OCI-LY7 (cell line): ENCODE data around the gene SACS.

Experiments
- CTCF ChIP-seq: fragments of 200-600 bp; sonication (generic); conservative IDR thresholded peaks from 2 replicates; pipeline ENCODE4 v1.5.1; 2014; ENCODE audit warnings: mild to moderate bottlenecking, antibody characterized with exemption, low read length, moderate library complexity, mixed read lengths
- EZH2phosphoT487 ChIP-seq: fragments of 200-600 bp; sonication (generic); IDR thresholded peaks from 2 replicates; pipeline ENCODE4 v1.6.1; 2018; ENCODE audit warnings: low read depth, borderline replicate concordance, mild to moderate bottlenecking, mixed run types, antibody characterized with exemption, low read length, moderate library complexity, mixed read lengths

GRCh38 chr13:23356368-23356767 is 77.1 kb downstream of the SACS start:
- TF ChIP-seq EZH2phosphoT487 (no peak), CTCF (no peak)
